Activated CD4-positive, CD25-positive, alpha-beta regulatory T cell treated with anti-CD3 and anti-CD28 coated beads, Interleukin-2, amount 50 U/mL, for 16 hours (primary cell): ENCODE measurements around the gene SFN.
"Not testable (repeated sequence)": the region's sequence is repeated elsewhere in the genome, so short reads cannot be mapped to it uniquely, and the experiment has no call there.

Experiments
- DNase-seq: peaks from one replicate; pipeline ENCODE4 v3.0.0-alpha.2; 2020; ENCODE audit warnings: low read depth, low spot score

Gene SFN

DNA sequence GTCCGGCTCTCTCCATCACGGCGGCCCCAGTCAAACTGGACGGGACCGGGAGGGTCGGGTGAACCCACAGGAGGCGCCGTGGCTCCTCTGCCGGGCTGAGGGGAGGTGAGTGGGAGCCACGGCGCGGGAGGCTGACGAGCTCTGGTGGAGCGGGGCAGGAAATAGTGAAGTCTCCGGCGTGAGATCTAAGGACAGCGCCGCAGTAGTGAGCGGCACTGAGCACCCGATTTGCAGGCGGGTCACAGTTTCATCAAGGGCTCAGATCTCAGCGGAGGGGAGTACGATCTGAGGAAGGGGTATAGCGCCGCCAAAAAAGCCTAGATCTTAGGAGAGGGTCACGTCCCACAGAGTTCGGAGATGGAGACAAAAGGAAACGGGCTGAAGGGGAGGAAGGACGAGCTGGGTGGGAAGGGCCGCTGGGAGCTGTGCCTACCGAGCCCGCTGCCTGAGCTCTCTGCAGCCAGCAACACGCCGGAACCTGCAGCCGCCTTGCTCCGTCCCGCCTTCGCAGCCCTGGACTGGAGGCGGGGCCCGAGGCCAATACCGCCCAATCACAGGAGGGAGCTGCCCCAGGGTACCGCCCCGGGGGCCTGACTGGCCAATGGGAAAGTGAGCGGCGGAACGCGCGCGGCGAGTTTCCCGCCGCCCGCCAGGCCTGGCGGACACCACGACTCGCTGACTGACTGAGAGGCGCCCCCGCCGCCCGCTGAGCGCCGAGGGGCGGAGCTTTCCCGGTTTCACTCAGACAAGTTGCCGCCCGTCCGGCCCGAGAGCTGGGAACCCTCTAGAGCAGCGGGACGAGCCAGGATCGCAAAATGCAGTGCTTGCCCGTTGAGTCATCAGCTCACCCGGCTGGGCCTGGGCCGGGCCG is 1.9 kb downstream of the SFN start:
- DNase-seq: peak; percentile 88

DNA sequence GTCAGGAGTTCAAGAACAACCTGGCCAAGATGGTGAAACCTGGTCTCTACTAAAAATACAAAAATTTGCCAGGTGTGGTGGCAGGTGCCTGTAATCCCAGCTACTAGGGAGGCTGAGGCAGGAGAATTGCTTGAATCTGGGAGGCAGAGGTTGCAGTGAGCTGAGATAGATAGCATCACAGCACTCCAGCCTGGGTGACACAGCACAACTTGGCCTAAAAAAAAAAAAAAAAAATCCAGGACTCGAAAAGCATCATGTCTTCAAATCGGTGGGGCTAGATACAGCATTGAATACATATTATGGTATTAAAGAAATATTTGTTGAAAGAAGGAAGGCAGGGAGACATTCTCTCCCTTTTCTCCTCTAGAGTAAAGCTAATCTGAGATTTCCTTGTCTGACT is 10.1 kb downstream of the SFN start:
- DNase-seq: not testable (repeated sequence)

DNA sequence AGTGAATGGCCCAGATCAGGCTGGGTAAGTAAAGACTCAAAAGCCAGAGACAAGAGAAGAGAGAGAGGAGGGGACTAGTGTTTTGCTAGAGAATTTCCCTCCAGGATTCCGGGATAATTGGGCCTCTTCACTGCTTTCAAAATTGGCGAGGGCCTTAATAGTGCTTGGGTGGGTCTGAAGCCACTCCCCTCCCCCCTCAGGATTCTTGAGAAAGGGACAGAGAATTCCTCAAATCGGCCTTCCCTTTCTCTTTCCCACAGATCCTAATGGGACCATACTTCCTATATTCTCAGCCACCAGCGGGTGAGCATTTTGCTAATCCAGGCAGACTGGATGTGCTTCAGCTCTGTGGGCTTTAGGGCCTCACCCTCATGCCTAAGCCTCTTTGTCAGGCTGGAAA is 11.9 kb downstream of the SFN start:
- no peak for DNase-seq

DNA sequence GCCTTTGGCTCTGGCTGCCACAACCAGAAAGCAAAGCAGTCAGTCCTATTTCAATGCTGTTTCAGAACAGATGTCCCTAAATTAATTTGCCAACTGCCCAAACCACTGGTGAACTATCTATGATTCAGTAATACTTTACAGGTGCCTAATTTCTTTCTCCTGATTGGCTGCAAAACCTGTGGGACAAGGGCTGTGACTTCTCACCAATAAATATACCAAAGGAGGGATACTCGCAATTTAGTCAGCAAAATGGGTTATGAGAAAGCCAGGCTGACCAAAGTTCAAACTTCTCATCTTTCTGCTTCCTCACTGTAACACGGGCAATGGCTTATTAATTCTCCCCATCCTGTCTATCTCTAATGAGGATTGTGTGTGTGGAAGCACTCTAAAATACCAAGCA is 14.4 kb downstream of the SFN start:
- DNase-seq: no peak

DNA sequence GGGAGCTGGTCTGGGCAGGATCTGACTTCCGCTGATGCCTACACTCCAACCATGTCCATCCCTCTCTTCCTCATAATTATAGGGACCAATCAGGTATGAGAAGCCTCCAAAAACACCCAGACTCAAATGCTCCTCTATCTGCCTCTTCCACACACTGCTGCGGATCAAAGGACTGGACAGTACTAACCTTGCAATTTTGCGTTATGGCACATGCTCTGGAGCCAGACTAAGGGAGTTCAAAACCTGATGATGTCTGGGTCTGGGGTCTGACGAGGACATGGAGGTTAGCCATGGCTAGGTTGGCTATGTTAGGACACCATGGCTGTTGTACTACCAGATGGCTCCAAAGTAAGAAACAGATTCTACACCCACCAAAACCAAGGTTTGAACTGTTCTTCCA is 16.8 kb downstream of the SFN start:
- DNase-seq: no peak

DNA sequence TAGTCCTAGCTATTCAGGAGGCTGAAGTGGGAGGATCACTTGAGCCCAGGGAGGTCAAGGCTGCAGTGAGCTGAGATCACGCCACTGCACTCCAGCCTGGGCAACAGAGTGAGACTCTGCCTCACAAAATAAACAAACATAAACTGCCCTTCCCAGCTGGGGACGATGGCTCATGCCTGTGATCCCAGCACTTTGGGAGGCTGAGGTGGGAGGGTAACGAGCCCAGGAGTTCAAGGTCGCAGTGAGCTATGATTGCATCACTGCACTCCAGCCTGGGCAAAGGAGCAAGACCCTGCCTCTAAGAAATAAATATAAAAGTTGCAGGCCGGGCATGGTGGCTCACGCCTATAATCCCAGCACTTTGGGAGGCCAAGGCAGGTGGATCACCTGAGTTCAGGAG is 18.7 kb downstream of the SFN start:
- DNase-seq: not testable (repeated sequence)

DNA sequence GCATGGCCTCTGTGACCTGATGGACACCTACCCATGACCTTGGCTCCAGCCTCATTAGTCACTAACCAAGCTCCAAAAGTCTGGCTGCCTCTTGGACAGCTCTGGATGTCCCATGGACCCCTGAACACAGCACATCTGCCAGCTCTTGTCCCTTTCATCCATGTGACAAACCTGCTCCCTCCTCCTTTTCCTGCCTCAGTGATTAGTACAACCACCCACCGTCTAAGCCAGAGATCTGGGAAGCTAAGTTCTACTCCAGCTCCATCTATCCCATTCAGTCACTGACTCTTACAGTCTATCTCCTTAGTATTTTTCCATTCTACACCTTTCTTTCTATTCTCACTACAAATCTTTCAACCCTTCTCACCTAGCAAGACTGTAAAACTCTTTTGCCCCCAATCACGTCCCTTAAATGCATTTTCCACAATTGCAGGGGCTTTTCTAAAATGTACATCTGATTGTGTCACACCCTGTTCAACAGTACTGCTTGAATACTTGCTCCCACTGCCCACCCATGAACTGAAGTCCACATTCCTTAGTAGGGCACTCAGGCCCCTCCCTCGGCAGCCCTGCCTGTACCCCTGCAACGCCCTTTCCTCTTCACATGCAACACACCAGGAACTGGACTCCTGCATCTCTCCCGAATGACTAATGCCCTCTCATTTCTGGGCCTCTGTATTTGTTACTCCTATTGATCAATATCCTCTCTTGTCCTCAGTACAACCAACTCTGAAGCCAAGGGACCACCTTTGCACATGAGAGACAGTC is 19.9 kb downstream of the SFN start:
- DNase-seq: no peak

DNA sequence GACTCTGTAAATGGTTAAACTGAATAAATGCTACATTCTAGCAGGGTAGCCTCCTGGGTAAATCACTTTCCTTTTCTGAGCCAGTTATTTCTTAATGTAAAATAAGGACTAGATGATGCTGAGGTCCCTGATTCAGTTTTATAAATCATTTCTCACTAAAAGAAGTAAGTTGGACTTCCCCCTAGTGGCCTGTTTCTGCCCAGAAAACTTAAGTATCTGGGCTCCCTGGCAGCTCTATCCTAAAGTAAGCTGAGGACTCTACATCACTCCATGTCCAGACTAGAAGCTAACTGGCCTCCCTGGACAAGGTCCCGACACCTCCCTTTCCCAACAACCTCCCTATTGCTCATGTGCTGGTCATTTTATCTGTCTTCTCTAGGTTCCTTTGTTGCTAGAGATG is 24.2 kb downstream of the SFN start:
- no peak for DNase-seq

DNA sequence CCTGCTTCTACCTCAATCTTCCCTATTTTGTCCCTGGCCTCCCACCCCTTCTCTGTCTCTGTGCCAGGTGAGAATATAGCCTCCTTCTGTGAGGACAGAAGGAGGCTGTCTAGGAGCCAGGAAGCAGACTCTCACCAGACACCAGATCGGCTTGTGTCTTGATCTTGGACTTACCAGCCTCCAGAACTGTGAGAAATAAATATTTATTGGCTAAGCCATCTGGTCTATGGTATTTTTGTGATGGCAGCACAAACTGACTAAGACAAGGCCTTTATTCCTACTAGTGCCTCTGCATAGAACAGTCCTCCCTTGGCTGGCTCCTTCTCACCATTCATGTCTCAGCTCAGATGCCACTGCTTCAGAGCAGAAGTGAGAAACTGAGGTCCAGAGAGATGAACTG is 25.3 kb downstream of the SFN start:
- DNase-seq: no peak

DNA sequence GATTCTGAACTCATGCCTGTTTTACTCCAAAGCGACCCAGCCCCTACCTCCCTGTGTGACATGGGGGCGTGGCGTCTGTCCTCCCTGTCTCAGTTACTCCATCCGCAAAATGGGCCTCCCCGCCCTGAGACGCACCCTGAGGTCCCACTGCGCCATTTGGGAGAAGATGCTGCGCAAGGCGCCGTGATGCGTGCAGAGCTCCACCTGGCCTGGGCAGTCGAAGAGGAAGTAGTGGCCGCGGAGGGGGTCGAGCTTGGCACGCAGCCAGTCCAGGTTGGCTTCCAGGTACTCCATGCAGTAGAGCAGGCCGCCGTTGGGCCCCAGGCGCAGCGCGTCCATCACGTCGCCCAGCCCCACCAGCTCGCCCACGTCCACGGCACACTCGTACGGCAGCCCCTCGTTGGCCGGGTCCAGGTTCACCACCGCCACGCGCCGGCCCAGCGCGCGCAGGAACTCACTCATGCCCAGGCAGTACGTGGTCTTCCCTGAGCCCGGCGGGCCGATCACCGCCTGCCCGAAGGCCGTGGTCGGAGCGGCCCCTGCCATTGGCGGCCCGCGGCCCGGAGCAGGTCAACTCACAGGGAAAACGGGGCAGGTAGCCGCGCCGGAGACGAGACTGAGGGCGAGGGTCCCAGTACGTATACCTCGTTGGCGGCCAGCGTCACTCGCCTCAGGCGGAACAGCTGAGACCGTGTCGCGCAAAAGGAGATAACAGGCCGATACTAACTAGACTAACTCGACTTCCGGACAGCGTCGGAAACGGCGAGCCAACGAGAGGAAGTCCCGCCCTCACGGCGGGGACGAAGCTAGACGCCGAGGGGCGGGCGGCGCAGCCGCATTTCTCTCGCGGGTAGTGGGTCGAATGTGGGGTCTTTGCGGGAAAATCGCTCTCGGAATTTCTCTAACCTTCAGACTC is 26.9 kb downstream of the SFN start, which contains the start of gene GPN2:
GPN2 (minus strand) TSS at position 733 of the 916 bp plus-strand sequence; CDS start at position 546, 187 bp downstream.
- DNase-seq: peak; percentile 65

DNA sequence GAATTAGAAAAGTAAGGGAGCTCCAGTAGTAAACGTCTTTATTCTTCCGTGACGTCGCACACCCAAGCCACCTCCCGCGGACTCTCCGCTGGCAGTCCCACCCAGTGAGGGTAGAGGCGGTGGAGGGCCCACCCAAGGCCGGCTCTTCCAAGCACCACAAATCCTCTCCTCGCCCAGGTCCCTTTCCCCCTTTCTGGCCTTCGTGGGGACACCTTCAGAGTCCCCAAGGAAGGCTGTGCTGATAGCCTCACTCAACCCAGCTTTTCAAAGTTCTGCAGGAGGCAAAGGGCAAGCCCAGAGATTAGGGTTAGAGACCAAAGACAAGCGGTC is 27.5 kb downstream of the SFN start:
- no peak for DNase-seq

DNA sequence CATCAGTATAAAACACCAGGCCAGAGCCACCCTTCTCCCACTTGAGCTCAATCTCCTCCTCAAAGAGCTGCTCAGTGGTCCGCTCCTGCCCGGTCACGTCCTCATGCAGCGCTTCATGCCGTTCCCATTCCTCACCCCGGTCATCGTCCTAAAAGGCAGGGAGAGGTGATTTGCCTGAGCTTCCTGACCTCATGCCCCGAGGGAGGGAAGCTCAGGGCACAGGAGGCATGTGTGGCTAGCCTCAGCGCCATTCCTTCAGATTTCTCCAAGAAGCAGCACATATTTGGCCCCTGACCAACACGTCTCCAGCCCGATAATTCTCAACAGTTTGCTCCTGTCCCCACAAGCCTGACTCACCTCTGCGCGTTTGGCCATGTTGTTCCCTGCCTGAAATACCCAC is 31.3 kb downstream of the SFN start:
- no peak for DNase-seq

DNA sequence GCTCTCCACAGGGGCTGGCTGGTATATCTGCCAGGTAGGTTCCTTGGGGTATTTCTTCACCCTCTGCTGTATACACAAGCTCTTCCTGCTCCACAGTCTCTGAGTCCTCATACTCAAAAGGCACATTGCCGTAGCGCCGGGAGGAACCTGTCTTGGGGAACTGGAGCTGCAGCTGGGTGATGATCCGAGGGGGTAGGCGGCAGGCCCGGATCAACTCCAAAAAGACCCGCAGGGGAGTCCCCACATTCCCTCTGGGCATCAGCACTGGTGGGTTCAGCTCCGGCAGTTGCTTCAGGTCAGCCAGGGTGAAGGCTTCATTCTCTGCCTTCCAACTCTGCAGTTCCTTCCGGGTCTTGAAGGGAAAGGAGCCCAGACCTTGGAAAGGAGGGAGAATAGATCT is 34.4 kb downstream of the SFN start:
- DNase-seq: no peak

DNA sequence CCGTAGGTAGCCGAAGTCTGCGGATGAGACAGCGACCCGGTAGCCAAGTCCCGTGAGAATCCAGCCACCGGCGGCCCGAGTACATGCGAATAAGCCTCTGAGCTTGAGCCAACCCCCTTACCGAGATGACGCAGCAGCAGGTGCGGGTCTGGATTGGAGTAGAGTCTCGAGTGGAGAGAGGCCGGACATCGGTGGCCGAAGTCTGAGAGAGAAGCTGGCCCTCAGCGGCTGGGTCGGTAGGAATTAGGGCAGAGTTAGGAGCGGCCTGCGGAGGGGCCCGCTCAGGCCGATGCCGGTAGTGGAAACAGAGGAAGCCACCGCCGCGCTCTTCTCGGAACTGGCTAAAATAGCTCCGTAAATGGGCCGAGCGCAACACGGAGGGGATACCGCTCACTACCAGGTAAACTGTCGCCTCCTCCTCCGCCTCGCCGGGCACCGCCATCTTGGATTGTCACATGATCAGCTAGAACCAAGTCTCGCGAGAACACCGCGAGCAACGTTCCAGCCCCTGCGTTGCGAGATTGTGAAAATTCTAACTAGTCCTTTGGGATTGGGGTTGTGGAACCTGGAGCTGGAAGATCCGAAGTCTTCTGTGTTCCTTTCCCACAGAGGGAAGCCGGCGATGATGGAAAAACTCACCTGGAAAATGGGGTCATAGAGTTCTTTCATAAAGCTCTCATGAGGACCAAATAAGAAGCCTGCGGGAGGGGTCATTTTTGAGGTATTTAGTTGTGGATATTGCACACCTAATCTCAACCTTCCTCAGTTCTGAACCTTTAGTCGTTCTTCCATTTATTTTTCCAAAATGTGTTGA is 37.3 kb downstream of the SFN start, which contains the start of gene GPATCH3:
GPATCH3 (minus strand) TSS at position 467 of the 814 bp plus-strand sequence; CDS start at position 442, 25 bp downstream.
- DNase-seq: peak; percentile 73

DNA sequence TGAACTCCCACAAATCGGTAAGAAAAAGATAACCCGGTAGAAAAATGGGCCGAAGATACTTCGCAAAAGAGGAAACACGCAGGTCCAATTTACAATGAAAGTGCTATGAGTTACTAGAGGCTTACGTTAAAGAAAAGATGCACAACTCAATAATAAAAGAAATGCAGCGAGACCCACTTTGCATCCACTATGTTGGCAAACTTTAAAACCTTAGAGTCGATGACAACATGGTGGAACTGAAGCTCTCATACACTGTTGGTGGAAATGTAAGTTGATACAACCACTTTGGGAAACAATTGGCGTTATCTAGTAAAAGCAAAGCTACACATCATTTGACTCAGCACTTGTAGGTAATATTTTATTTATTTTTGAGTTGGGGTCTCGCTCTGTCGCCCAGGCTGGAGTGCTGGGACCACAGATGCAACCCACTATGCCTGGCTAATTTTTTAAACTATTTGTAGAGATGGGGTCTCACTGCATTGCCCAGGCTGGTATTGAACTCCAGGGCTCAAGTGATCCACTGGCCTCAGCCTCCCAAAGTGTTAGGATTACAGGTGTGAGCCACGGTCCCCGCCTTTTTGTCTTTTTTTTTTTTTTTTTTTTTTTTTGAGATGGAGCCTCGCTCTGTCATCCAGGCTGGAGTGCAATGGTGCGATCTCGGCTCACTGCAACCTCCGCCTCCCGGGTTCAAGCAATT is 38.0 kb downstream of the SFN start:
- DNase-seq: no peak

DNA sequence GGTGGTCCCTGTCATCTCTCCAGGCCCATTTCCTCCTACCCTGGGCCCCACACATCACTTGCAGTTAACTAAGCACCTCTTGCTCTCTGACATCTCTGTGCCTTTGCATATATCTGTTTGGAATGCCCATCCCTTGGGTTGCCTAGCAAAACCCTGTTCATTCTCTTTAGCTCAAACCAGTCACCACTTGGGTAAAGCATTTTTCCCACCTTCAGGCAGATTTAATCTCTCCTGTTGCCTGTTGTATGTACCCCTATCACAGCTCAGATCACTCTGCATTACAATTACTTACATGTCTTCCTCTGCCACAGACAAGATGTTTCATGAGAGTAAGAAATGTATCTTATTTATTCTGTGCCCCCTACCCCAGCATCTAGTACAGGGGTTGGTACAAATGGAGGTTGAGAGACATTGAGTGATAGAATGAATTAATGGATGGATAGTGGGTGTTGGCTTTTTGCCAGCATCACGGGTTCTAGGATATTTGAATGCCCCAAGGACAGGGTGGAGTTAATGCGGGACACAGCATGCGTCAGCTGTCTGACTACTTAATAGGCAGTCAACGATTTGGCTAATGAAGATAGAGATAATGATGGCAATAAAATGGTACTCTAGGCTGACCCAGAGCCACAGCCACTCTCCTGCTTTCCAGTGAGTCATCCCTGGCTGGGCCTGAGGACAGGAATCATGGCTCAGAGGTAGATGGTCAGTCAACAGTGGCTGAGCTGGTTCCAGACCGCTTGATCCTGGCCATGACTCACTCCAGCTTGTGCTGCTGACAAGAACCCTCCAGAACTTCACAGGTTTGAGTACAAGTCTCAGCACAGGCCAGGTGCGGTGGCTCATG is 44.3 kb downstream of the SFN start:
- no peak for DNase-seq

DNA sequence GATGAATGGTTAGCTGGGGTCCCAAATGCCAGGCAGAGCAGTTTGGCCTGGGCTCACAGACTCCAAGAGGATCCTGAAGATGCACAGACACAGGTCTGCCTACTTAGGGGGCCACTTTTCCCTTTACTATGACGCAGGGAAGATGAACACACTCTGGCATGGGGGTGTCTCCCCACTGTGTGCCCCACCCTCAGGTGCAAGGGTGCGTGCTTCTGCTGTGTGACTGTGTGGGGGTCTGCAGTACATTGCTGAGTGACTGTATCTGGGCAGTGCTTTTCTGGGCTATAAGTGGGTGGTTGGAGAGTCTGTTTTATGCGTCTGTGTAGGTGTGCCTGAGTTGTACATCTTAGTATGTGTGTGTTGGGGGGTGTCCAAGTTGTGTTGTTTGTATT is 47.0 kb downstream of the SFN start:
- no peak for DNase-seq

DNA sequence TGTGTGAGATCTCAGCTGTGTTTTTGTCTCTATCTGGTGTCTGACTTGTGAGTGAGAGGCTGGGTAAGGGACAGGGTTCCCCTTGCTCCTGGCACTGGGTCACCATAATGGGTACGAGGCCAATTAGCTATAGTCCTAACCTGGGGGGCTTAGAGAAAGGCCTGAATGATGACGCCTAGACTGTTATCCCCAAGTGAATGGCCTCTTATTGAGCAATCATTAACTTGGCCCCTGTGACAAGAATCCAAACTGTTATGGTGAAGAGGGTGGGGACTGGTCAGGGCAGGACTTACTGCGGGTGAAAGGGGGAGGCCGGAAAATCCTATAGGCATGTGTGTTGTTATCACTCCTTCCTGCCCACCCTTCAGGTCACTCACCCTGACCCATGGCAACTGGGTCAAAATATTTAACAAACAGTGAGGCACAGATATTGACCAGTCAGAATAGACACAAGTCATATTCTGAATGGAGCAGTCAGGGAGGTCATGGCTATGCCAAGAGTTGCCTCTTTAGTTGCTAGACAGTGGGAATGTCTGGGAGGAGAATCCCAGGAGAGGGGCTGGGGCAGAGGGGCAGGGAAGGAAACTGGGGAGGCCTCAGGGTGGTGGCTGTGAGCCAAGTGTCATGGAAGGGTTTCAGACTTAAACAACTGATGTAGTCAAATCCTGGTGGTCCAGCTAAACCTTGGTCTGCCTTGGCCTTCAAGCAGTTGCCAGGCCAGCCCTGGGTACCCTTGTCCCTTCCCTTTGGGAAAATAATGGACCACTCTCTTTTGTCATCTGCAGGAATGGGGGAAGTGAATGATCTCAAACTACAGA is 47.6 kb downstream of the SFN start:
- no peak for DNase-seq
